ENCODE measurements around the gene IFT88.

Gene IFT88

GRCh38 chr13:20519875-20520274 is 47.1 kb upstream of the IFT88 start:
- POLR2A ChIA-PET: no interaction called here
- Histone ChIP-seq H3K4me1 (ENCODE audit: control insufficient read depth, insufficient read depth, low read length) (no peaks in the 10 kb centered on the region), H3K9me3 (ENCODE audit: control insufficient read depth, insufficient read depth, low read depth, low read length) (no peaks in the 10 kb centered on the region), H3K27ac (ENCODE audit: extremely low read depth, low read depth, low read length) (no peak overlapping the region), H3K4me3 (ENCODE audit: low read depth, low read length) (no peak overlapping the region), H3K36me3 (ENCODE audit: control insufficient read depth in 2 of 2, insufficient read depth in 1 of 2, low read length in 2 of 2) (no peaks in the 10 kb centered on the region)
- TF ChIP-seq ZFP69B (tag by site-specific recombination; IDR thresholded peaks at IDR 0.05): no peak
- CTCF ChIA-PET: no interaction called here

- Histone ChIP-seq H3K27ac (ENCODE audit: extremely low read depth, low read depth, low read length) (no peak overlapping the region), H3K4me1 (ENCODE audit: control insufficient read depth, insufficient read depth, low read length) (no peaks in the 10 kb centered on the region), H3K36me3 (ENCODE audit: control insufficient read depth in 2 of 2, insufficient read depth in 1 of 2, low read length in 2 of 2) (no peaks in the 10 kb centered on the region), H3K9me3 (ENCODE audit: control insufficient read depth, insufficient read depth, low read depth, low read length) (no peaks in the 10 kb centered on the region), H3K4me3 (ENCODE audit: low read depth, low read length) (no peak overlapping the region)
- TF ChIP-seq ZNF610 (tag by site-specific recombination; IDR thresholded peaks at IDR 0.05; ENCODE audit: borderline replicate concordance) (no peak), ZNF600 (tag by site-specific recombination; IDR thresholded peaks at IDR 0.05) (no peak), ZNF510 (tag by site-specific recombination; IDR thresholded peaks at IDR 0.05; ENCODE audit: insufficient replicate concordance) (no peak), ZNF362 (tag by site-specific recombination; IDR thresholded peaks at IDR 0.05) (no peak), ZNF23 (tag by site-specific recombination; IDR thresholded peaks at IDR 0.05; ENCODE audit: borderline replicate concordance) (no peak), ZNF626 (tag by site-specific recombination; IDR thresholded peaks at IDR 0.05) (no peak), ZNF398 (tag by site-specific recombination; IDR thresholded peaks at IDR 0.05) (no peak), ZNF366 (tag by site-specific recombination; conservative IDR thresholded peaks at IDR 0.05) (no peak), ZBTB48 (tag by site-specific recombination; IDR thresholded peaks at IDR 0.05) (no peak), ZNF138 (tag by site-specific recombination; IDR thresholded peaks at IDR 0.05; ENCODE audit: borderline replicate concordance) (no peak), ZNF394 (tag by site-specific recombination; IDR thresholded peaks at IDR 0.05; ENCODE audit: borderline replicate concordance) (no peak), KLF1 (tag by site-specific recombination; IDR thresholded peaks at IDR 0.05) (no peak), ZNF48 (tag by site-specific recombination; IDR thresholded peaks at IDR 0.05) (no peak), ZEB2 (tag by site-specific recombination; IDR thresholded peaks at IDR 0.05) (no peak), BCL11A (tag by site-specific recombination; IDR thresholded peaks at IDR 0.05; ENCODE audit: low read depth) (no peak), SP2 (tag by site-specific recombination; IDR thresholded peaks at IDR 0.05) (no peak), YY1 (tag by site-specific recombination; IDR thresholded peaks at IDR 0.05) (no peak), ZNF214 (tag by site-specific recombination; IDR thresholded peaks at IDR 0.05; ENCODE audit: borderline replicate concordance) (no peak)
- ChIA-PET POLR2A (no interaction called here), CTCF (no interaction called here)
These were observed 45.4 kb upstream of the IFT88 start for GRCh38 chr13:20521364-20522115.

GRCh38 chr13:20525144-20525600 is 41.8 kb upstream of the IFT88 start:
- Histone ChIP-seq H3K9me3 (ENCODE audit: control insufficient read depth, insufficient read depth, low read depth, low read length) (no peaks in the 10 kb centered on the region), H3K27ac (ENCODE audit: extremely low read depth, low read depth, low read length) (peak overlapping the region; percentile 69; the same call in 1 of the 2 replicates), H3K36me3 (ENCODE audit: control insufficient read depth in 2 of 2, insufficient read depth in 1 of 2, low read length in 2 of 2) (no peaks in the 10 kb centered on the region), H3K4me3 (ENCODE audit: low read depth, low read length) (peak overlapping the region; percentile 65), H3K4me1 (ENCODE audit: control insufficient read depth, insufficient read depth, low read length) (no peaks in the 10 kb centered on the region)
- CTCF ChIA-PET: no interaction called here
- TF ChIP-seq ZNF366 (tag by site-specific recombination; conservative IDR thresholded peaks at IDR 0.05) (no peak), SCRT2 (tag by site-specific recombination; IDR thresholded peaks at IDR 0.05) (peak; percentile 85), ZBTB8A (tag by site-specific recombination; IDR thresholded peaks at IDR 0.05) (peak; percentile 65; the same call in 1 of the 2 replicates), YY1 (tag by site-specific recombination; IDR thresholded peaks at IDR 0.05) (0 out of 2 replicates have a peak, but pooled peaks have one; percentile 14), ZNF777 (tag by site-specific recombination; IDR thresholded peaks at IDR 0.05; ENCODE audit: borderline replicate concordance) (no peak), ZIC2 (tag by site-specific recombination; IDR thresholded peaks at IDR 0.05) (peak; percentile 61), ZNF792 (tag by site-specific recombination; IDR thresholded peaks at IDR 0.05) (0 out of 2 replicates have a peak, but pooled peaks have one; percentile 37), ZBTB48 (tag by site-specific recombination; IDR thresholded peaks at IDR 0.05) (peak; percentile 46; the same call in 1 of the 2 replicates), ZNF600 (tag by site-specific recombination; IDR thresholded peaks at IDR 0.05) (0 out of 2 replicates have a peak, but pooled peaks have one; percentile 23), GLIS1 (tag by site-specific recombination; IDR thresholded peaks at IDR 0.05) (peak; percentile 76), ZNF112 (tag by site-specific recombination; IDR thresholded peaks at IDR 0.05) (no peak), ZSCAN4 (tag by site-specific recombination; IDR thresholded peaks at IDR 0.05) (peak; percentile 17; the same call in 1 of the 2 replicates)
- POLR2A ChIA-PET: interaction anchor here (0.6 to 1.0 kb wide), 2 partner anchors 11 to 63 kb away, joined by 3 read pairs; no protein-coding TSS in a partner anchor
